HG02840 (cell line): ENCODE measurements around the gene ADAM12.

Experiments
- ATAC-seq: cut with Tn5 transposase; IDR thresholded peaks from one replicate; pipeline ENCODE4 v1.9.1; 2021; ENCODE audit warnings: mild to moderate bottlenecking, moderate library complexity, moderate number of reproducible peaks; ENCODE audit not compliant: unreplicated experiment, low FRiP score

The ADAM12 gene

DNA sequence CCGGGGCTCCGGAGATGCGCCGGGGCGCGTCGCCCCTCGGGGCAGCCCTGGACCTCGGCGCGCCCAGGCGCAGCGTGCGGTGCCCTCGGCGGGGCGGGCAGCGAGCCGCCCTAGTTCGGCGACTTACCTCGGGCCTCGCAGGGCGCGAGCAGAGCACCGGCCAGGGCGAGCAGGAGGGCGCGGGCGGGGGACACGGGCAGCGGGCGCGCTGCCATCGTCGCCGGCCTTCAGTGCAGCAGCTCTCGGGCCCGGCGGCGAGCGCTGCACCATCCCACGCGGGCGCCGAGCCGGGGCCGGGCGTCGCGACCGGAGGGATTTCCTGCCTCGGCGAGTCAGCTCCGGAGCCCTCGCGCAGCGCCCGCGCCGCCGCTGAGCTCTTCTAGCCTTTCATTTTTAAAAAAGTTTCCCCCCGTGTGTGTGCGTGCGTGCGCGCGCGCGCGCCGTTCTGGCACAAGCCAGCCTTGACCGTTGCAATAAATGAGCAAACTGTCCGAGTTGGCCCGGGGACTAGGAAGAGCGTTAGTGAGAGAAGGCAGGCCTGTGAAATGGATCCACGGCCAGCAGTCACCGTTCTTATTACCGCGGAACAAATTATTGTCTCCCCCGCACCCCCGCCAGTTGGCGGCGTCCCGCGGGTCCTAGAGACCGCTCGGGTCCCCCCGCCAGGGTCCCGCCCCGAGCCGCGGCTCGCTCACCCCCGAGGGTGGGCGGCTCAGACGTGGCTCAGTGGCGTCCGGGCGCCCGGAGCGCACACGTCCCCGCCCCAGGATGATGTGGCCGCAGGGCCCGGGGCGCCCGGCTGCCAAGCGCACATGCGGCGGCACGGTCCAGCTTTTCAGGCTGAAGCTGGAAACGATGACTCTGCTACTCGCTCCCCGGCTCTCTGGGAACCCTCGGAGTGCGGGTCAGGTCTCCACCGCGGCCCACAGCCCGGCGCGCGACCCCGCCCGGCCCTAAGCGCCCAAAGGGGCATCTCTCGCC, at the start of gene ADAM12:
ADAM12 (minus strand) TSS at position 547 of the 981 bp plus-strand sequence; CDS start at position 215, 332 bp downstream.
- ATAC-seq = no peak

DNA sequence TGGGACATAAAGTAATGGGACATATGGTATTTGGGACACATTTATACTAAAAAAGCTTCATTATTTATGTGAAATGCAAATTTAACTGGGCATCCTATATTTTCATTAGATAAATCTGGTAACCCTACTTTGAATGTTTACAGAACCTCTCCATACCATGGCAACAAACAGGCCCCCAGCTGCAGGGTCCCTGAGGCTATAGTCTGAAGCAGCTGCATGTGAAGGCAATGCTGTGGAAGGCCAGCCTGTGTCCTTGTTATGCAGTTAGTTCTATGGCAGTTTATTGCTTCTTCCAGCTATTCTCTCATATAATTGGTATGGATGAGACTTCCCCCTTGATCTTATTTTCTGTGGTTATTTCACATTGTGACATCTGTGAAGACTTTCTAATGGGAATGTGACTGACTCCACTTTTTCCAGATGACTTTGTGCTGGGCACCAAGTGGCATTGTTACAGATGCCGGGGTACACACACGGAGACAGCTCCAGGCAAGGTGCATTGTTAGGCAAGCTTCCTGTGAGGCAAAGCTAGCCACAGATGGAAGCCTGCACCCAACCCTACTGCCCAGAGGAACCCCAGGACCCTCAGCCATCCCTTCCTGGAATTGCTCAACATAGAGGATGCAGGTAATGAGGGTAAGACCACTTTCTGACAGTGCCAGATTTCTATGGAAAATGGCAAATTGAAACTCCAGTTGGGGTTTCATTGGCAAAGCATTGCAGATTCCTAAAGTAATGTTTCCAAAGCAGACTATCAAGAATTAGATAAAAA, 49.5 kb upstream of the ADAM12 start:
- ATAC-seq = no peak

DNA sequence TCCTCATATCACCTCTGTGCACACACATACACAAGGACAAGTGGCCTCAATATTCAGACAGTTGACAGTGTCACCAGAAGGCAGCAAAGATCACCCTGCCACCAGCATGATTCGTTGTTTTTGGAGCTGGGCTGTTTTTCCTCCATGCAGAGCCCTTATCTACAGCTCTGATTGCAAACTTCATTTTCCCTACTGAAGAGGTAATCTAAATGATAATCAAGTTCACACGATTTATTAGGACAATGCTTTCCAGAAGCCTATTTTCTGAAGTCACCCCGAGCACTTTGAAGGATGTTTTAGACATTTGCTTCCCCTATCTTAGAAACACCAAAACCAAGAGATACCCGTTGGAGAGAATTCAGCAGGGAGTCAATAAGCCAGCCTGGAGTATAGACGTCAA, 46.0 kb upstream of the ADAM12 start:
- no peak for ATAC-seq

DNA sequence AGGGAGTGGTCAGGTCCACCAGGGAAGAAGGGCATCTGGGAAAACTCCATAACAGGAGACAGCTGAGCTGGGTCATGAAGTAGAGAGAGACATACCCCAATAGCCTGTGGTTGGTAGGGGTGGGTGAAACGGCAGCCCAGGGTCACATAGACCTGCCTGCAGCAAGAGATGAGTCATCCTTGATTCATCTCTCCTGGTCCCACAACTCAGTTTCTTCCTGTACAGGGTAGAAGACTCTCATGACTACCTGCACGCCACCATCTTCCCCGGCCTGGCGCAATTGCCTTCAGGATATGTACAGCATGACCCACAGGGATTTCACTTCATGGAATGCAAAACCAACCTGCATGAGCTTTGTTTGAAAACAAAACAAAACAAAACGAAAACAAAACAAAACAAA, 45.1 kb upstream of the ADAM12 start:
- no peak for ATAC-seq

DNA sequence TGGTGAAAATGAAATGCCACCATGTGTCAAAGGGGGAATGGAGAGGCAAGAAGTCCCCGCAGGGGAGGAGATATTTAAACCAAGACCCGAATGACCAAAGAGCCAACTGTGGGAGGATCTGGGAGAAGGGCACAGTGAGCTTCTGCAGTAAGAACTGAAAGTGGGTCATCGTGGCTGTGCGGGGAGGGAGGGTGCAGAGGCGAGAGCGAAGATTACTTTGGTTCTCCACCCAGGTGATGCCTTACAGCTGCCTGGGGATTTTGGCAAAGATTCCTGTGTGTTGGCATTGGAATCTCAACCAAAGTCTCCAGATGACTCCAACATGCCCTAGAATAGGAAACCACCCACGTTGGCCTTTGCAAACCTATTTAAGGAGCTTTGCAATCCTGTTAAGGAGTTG, 44.2 kb upstream of the ADAM12 start:
- ATAC-seq = no peak

DNA sequence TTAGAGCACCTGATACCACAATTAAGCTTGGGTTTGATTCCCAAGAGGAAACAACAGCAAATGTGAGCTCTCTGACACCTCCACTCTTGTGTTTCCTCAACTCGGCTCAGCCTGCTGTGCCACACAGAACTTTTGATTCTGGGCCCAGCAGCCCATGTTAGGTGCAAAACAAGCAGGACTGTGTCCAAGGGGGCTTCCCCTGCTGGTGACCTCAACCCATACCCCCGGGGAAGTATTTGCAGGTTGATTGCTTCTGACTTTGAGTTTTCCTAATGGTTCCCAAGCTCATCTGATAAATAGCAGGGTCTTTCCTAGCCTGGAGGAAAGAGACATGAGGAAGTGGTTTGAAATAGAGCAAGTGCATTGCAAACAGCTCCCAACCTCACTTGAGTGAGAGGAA, 43.5 kb upstream of the ADAM12 start:
- ATAC-seq = no peak

DNA sequence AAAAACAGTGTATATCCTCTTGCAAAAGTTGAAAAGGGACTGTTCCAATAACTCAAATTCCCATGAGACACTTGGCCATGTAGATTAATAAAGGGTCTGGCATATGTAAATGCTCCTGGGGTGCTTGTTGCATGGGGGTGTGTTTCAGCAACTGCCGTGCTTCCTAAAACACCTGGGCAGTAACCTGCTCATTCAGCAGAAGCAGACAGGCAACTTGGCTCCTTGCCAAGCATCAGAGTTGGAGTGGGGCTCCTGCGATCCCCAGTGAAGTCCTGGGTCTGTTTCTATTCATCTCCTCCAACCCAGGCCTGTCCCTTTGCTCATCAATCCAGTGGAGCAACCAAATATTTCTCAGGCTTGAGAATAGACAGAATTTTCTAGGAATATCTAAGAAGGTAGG, 42.2 kb upstream of the ADAM12 start:
- no peak for ATAC-seq

GRCh38 chr10:126429275-126429674, 41.0 kb upstream of the ADAM12 start:
- ATAC-seq = no peak

- no peak for ATAC-seq
Measured at GRCh38 chr10:126425489-126426065, 37.3 kb upstream of the ADAM12 start.

DNA sequence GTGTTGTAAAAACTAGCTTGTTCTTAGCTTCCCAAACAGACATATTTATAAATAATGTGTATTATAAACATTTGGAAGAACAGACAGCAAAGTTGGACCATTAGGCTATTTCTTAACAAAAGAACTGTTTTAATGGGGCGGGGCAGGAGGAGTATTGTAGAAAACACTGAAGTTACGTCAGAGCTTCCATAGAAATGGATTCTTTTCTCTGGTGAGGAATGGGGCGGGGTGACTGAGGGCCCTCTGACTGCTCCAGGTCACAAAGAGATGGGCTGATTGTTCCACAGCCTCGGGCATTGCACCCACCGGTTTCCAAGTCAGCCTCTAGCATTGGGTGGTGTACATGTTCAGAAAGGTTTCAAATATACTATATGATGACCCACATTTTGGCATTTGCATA, 36.8 kb upstream of the ADAM12 start:
- no peak for ATAC-seq

GRCh38 chr10:126423732-126424491, 35.6 kb upstream of the ADAM12 start:
- no peak for ATAC-seq

DNA sequence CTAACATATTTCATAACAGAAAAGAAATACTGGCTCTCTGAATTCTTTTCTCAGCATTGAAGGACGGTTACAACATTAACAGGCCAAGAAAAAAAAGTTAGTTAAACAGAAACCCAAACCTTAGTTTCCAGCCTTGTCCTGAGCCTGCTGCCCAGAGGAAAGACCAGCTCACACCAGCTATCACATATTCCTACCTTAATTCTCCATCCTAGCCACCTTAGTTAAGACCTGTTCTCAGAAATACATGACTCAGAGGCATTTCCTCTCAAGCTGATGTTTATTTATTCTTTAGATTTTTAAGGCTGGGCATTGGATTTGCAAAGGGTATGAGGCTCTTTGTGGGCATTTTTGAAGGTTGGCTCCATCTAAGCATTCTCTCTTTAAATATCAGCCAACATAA, 34.3 kb upstream of the ADAM12 start:
- ATAC-seq = no peak

DNA sequence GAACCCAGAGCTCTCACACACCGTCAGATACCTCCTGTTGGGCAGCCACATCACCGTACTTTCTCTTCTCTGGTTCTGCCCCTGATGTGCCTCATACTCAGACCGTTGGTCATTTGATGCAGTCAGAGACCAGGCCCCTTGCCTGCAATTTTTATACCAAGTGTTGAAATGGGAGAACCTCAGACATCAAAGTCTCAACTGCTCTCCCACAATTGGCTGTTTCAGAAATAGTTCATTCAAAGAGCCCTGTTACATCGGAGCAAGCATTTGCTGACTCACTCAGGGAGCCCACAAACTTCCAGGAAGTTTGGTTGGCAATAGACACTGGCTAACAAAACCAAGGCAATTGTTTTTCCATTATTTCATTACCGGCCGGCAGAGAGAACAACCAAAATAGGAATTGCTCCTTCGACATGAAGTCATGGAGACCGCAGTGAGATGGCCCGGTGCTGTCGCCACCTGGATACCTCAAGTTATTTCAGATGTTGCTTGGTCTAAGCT, 33.5 kb upstream of the ADAM12 start:
- no peak for ATAC-seq

DNA sequence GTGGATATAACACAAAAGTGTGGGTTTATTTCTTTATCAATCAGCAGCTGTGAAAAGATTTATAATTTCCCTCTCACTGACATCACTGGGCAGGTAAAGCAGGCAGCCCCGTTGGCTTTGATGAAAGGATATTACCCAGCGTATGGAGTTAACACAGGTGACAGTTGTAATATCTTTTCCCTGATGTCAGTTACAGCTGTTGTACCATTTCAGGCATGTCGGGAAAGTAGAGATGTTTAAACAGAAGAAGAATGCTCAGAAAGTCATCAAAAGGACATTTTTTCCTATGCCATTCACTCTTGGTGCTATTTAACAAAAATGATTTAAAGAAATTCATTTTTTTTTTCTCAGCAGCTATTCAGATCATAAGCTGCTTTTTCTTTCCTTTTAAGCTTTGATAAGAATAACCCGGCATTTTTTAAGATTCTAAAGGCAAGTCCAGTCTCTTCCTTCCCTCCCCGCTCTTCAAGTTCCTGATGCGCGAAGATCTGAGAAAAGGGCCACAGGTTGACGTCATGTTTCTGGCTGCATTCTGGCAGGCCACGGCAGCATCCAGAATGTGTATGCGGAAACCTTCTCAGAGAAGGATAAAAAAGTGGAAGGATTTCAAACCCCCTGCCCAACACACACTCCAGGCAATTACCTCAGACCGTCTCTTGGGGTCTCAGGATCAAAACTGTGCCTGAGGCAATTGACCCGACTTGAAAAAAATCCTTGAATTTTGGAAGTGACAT, 32.5 kb upstream of the ADAM12 start:
- no peak for ATAC-seq

DNA sequence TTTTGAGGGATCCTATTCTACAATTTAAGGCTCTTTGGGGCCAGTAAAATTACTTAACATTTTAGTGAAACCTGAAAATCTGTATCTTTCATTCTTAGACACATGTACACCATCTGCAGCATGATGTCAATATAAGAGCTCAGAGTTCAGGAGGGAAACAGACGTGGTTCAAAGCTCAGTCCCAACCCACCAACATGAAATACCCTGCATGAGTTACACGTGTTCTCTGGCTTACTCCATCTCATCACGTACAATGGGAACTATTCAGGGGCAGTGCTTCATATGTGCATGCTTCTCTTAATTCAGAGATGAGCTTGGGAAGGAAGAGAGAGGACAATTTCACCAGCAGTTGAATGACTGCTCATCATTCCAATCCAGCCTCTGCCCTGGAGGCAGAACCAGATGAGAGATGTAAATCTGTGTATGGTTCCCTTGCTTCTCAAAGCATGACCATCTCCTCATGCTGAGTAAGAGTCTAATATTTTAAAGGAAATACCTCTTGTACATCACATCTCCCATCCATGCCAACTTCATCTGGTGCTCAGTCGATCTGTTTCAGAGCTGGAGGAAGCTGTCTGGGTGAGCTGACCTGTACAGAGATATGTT, 29.0 kb upstream of the ADAM12 start:
- no peak for ATAC-seq

- no peak for ATAC-seq
Measured at GRCh38 chr10:126409821-126410220, 21.5 kb upstream of the ADAM12 start.

GRCh38 chr10:126408953-126409641, 20.8 kb upstream of the ADAM12 start:
- no peak for ATAC-seq

DNA sequence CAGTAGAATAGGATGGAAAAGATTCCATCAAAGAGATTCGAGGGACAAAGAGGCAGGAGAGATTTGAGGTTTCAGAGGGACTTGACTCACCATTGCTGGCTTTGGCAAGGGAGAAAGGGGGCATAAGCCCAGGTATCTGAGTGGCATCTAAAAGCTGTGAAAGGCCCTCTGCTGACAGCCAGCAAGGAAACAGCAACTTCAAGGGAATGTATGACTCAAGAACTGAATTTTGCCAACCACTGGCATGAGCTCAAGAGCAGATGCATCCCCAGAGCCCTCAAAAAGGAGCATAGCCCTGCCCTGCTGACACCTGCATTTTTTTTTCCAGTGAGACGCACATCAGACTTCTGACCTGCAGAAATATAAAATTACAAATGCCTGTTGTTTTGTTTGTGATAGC, 19.6 kb upstream of the ADAM12 start:
- no peak for ATAC-seq
